Activated CD4-positive, alpha-beta T cell treated with anti-CD3 and anti-CD28 coated beads, Interleukin-2, amount 50 U/mL, for 4 hours (primary cell): Measurements from ENCODE around the gene C19orf33.
"Not testable (repeated sequence)": the region's sequence is repeated elsewhere in the genome, so short reads cannot be mapped to it uniquely, and the experiment has no call there.

ENCODE experiments used
- DNase-seq, 2 experiments: peaks; one replicate each; pipeline ENCODE4 v3.0.0-alpha.2; 2020

Gene C19orf33

GRCh38 chr19:38303517-38304351 lies at the start of gene C19orf33:
Gene C19orf33 (plus strand): TSS chr19:38304251. CDS start chr19:38304262, 11 bp downstream.
- no peak for DNase-seq

GRCh38 chr19:38255383-38256014 lies 48.6 kb upstream of the C19orf33 start:
- no peak for DNase-seq

- DNase-seq: not testable (repeated sequence)
These were observed 42.1 kb upstream of the C19orf33 start for GRCh38 chr19:38261942-38262341.

GRCh38 chr19:38262585-38263268 lies 41.3 kb upstream of the C19orf33 start:
- no peak for DNase-seq

GRCh38 chr19:38263689-38264485 lies 40.2 kb upstream of the C19orf33 start:
- peak; percentile 78 for DNase-seq

- peak; percentile 40 to 43 for DNase-seq
These were observed 39.4 kb upstream of the C19orf33 start, which contains the start of gene SPINT2 for GRCh38 chr19:38264486-38265212. Gene SPINT2 (plus strand): TSS chr19:38264573. CDS start chr19:38264893, 320 bp downstream.

GRCh38 chr19:38265213-38265861 lies 38.7 kb upstream of the C19orf33 start:
- no peak for DNase-seq

GRCh38 chr19:38265921-38266429 lies 38.1 kb upstream of the C19orf33 start:
- no peak for DNase-seq

GRCh38 chr19:38266981-38267597 lies 37.0 kb upstream of the C19orf33 start:
- DNase-seq: no peak

- no peak for DNase-seq
These were observed 36.1 kb upstream of the C19orf33 start for GRCh38 chr19:38267761-38268483.

GRCh38 chr19:38268539-38268938 lies 35.5 kb upstream of the C19orf33 start:
- no peak for DNase-seq

GRCh38 chr19:38270587-38271167 lies 33.4 kb upstream of the C19orf33 start:
- no peak for DNase-seq

GRCh38 chr19:38273499-38273898 lies 30.6 kb upstream of the C19orf33 start:
- DNase-seq: no peak

- DNase-seq: no peak
These were observed 29.3 kb upstream of the C19orf33 start for GRCh38 chr19:38274739-38275138.

- DNase-seq: no peak
These were observed 27.0 kb upstream of the C19orf33 start for GRCh38 chr19:38276942-38277517.

GRCh38 chr19:38277549-38277948 lies 26.5 kb upstream of the C19orf33 start:
- no peak for DNase-seq

- no peak for DNase-seq
These were observed 25.9 kb upstream of the C19orf33 start for GRCh38 chr19:38277969-38278680.

- no peak for DNase-seq
These were observed 25.3 kb upstream of the C19orf33 start for GRCh38 chr19:38278751-38279150.
